ENCODE data around the gene FAM185A. TPM values are rescaled to one million over a fixed set of nuclear protein-coding genes. Genes with fewer than 3 reads are reported as not detected.
"Not testable (repeated sequence)": the region's sequence is repeated elsewhere in the genome, so short reads cannot be mapped to it uniquely, and the experiment has no call there.

The FAM185A gene
- total RNA-seq: 1 to 10 TPM; 7.0 to 8.3 TPM

- DNase-seq (peak; percentile 93 to 97), ATAC-seq (replicated peaks in 1 of 2) (peak; percentile 99)
Measured at GRCh38 chr7:102748605-102749444, at the start of gene FAM185A. Gene FAM185A, plus strand, starts transcription at chr7:102748999. Its CDS starts 209 bp downstream, at chr7:102749208.

GRCh38 chr7:102713011-102713690 lies 35.6 kb upstream of the FAM185A start:
- Mint-ChIP-seq H3K4me3 (peak overlapping the region; percentile 57 to 87), H3K4me1 (ENCODE audit: low read depth) (peaks cover 38% of the 10 kb centered on the region)

More at GRCh38 chr7:102748605-102749444, at the start of gene FAM185A:
- H3K27me3 Mint-ChIP-seq (ENCODE audit: low read depth); H3K36me3 Mint-ChIP-seq (ENCODE audit: insufficient read depth in 2 of 2); H3K9me3 Mint-ChIP-seq: not testable (repeated sequence)
- Mint-ChIP-seq H3K4me1 (ENCODE audit: low read depth) (peaks cover 16% of the 10 kb centered on the region), H3K27ac (peak within 1 kb of the TSS; percentile 39), H3K4me3 (peak within 1 kb of the TSS; percentile 82)

GRCh38 chr7:102713691-102714080 lies 35.1 kb upstream of the FAM185A start:
- not testable (repeated sequence) for DNase-seq; H3K36me3 Mint-ChIP-seq (ENCODE audit: insufficient read depth in 2 of 2); H3K9me3 Mint-ChIP-seq
- peak; percentile 78 to 81 for ATAC-seq (replicated peaks in 1 of 2)
- Mint-ChIP-seq H3K4me1 (ENCODE audit: low read depth) (peaks cover 38% of the 10 kb centered on the region), H3K4me3 (peak overlapping the region; percentile 57 to 87), H3K27me3 (ENCODE audit: low read depth) (peaks cover 17% of the 10 kb centered on the region), H3K27ac (peak overlapping the region; percentile 89)

More at GRCh38 chr7:102713011-102713690, 35.6 kb upstream of the FAM185A start:
- peaks cover 14% of the 10 kb centered on the region for H3K27me3 Mint-ChIP-seq (ENCODE audit: low read depth)
- ATAC-seq (replicated peaks in 1 of 2): peak; percentile 69 to 70
- H3K9me3 Mint-ChIP-seq; H3K36me3 Mint-ChIP-seq (ENCODE audit: insufficient read depth in 2 of 2): not testable (repeated sequence)
- H3K27ac Mint-ChIP-seq: peak overlapping the region; percentile 89
- DNase-seq: peak; percentile 38 to 62

- H3K27ac Mint-ChIP-seq: peak overlapping the region; percentile 73
Measured at GRCh38 chr7:102714774-102715522, 33.9 kb upstream of the FAM185A start.

GRCh38 chr7:102715718-102716117 lies 33.1 kb upstream of the FAM185A start:
- Mint-ChIP-seq H3K4me3 (peak overlapping the region in 1 of 2 donors; percentile 64), H3K27ac (peak overlapping the region; percentile 73), H3K27me3 (ENCODE audit: low read depth) (peaks cover 23% of the 10 kb centered on the region), H3K4me1 (ENCODE audit: low read depth) (peaks cover 38% of the 10 kb centered on the region)
- not testable (repeated sequence) for H3K36me3 Mint-ChIP-seq (ENCODE audit: insufficient read depth in 2 of 2); H3K9me3 Mint-ChIP-seq
- ATAC-seq (replicated peaks in 1 of 2) (peak; percentile 43 to 51), DNase-seq (peak in 1 of 2 donors; percentile 2)

More at GRCh38 chr7:102714774-102715522, 33.9 kb upstream of the FAM185A start:
- H3K36me3 Mint-ChIP-seq (ENCODE audit: insufficient read depth in 2 of 2); H3K9me3 Mint-ChIP-seq: not testable (repeated sequence)
- Mint-ChIP-seq H3K4me1 (ENCODE audit: low read depth) (peaks cover 38% of the 10 kb centered on the region), H3K27me3 (ENCODE audit: low read depth) (peaks cover 23% of the 10 kb centered on the region), H3K4me3 (peak overlapping the region; percentile 42 to 64)
- peak; percentile 77 to 78 for ATAC-seq (replicated peaks in 1 of 2)
- peak; percentile 32 to 58 for DNase-seq

GRCh38 chr7:102718491-102718890 lies 30.3 kb upstream of the FAM185A start:
- not testable (repeated sequence) for ATAC-seq (replicated peaks in 1 of 2); H3K9me3 Mint-ChIP-seq; H3K36me3 Mint-ChIP-seq (ENCODE audit: insufficient read depth in 2 of 2); DNase-seq; H3K4me3 Mint-ChIP-seq; H3K27ac Mint-ChIP-seq
- H3K4me1 Mint-ChIP-seq (ENCODE audit: low read depth): peaks cover 22% of the 10 kb centered on the region
- H3K27me3 Mint-ChIP-seq (ENCODE audit: low read depth): peaks cover 27% of the 10 kb centered on the region

- not testable (repeated sequence) for H3K36me3 Mint-ChIP-seq (ENCODE audit: insufficient read depth in 2 of 2); ATAC-seq (replicated peaks in 1 of 2); H3K27ac Mint-ChIP-seq; H3K4me3 Mint-ChIP-seq; DNase-seq; H3K9me3 Mint-ChIP-seq; H3K4me1 Mint-ChIP-seq (ENCODE audit: low read depth)
- H3K27me3 Mint-ChIP-seq (ENCODE audit: low read depth): peaks cover 17% of the 10 kb centered on the region
Measured at GRCh38 chr7:102726170-102726569, 22.6 kb upstream of the FAM185A start.

GRCh38 chr7:102729670-102730069 lies 19.1 kb upstream of the FAM185A start:
- H3K36me3 Mint-ChIP-seq (ENCODE audit: insufficient read depth in 2 of 2); H3K27me3 Mint-ChIP-seq (ENCODE audit: low read depth); H3K4me3 Mint-ChIP-seq; ATAC-seq (replicated peaks in 1 of 2); H3K27ac Mint-ChIP-seq; H3K9me3 Mint-ChIP-seq; H3K4me1 Mint-ChIP-seq (ENCODE audit: low read depth); DNase-seq: not testable (repeated sequence)

GRCh38 chr7:102730431-102730830 lies 18.4 kb upstream of the FAM185A start:
- not testable (repeated sequence) for H3K36me3 Mint-ChIP-seq (ENCODE audit: insufficient read depth in 2 of 2); H3K27me3 Mint-ChIP-seq (ENCODE audit: low read depth); ATAC-seq (replicated peaks in 1 of 2); H3K4me1 Mint-ChIP-seq (ENCODE audit: low read depth); H3K9me3 Mint-ChIP-seq; DNase-seq; H3K4me3 Mint-ChIP-seq; H3K27ac Mint-ChIP-seq

- peak; percentile 39 to 53 for ATAC-seq (replicated peaks in 1 of 2)
- not testable (repeated sequence) for H3K36me3 Mint-ChIP-seq (ENCODE audit: insufficient read depth in 2 of 2); DNase-seq; H3K9me3 Mint-ChIP-seq; H3K4me1 Mint-ChIP-seq (ENCODE audit: low read depth)
- H3K4me3 Mint-ChIP-seq: peak overlapping the region in 1 of 2 donors; percentile 31
- H3K27ac Mint-ChIP-seq: peak overlapping the region; percentile 42
- H3K27me3 Mint-ChIP-seq (ENCODE audit: low read depth): peaks cover 12% of the 10 kb centered on the region
Measured at GRCh38 chr7:102742002-102742771, 6.6 kb upstream of the FAM185A start.

- H3K9me3 Mint-ChIP-seq; DNase-seq; H3K4me3 Mint-ChIP-seq; H3K27ac Mint-ChIP-seq; H3K4me1 Mint-ChIP-seq (ENCODE audit: low read depth); H3K36me3 Mint-ChIP-seq (ENCODE audit: insufficient read depth in 2 of 2); ATAC-seq (replicated peaks in 1 of 2): not testable (repeated sequence)
- H3K27me3 Mint-ChIP-seq (ENCODE audit: low read depth): peaks cover 12% of the 10 kb centered on the region
Measured at GRCh38 chr7:102743861-102744260, 4.9 kb upstream of the FAM185A start.
